ENCODE results near the gene AGPS. TPM values are rescaled to one million over a fixed set of nuclear protein-coding genes. Genes with fewer than 3 reads are reported as not detected.

AGPS gene
- total and polyA plus RNA-seq, 2 of the 13 experiments (the other 11 are each of a cell fraction or from before 2014, with no cell fraction given), result 39.4 to 99.0 TPM

- TF ChIP-seq ZNF646 (CRISPR knock-in tag; IDR thresholded peaks at IDR 0.05) (peak; percentile 38; the same call in 1 of the 2 replicates), SOX13 (IDR thresholded peaks at IDR 0.05) (no peak), SOX13 (CRISPR knock-in tag; conservative IDR thresholded peaks at IDR 0.05 in 1 of 2, IDR thresholded peaks at IDR 0.05 in 1 of 2) (peak in 1 of 2 experiments; percentile 67; a peak in 2 of 4 replicates), THRA (CRISPR knock-in tag; IDR thresholded peaks at IDR 0.05; ENCODE audit: borderline replicate concordance) (peak; percentile 69; the same call in 1 of the 2 replicates), TBX3 (IDR thresholded peaks at IDR 0.05; ENCODE audit: borderline replicate concordance) (peak; percentile 56; the same call in 1 of the 2 replicates), CAMTA2 (CRISPR knock-in tag; IDR thresholded peaks at IDR 0.05; ENCODE audit: borderline replicate concordance) (peak; percentile 73), THAP11 (CRISPR knock-in tag; IDR thresholded peaks at IDR 0.05) (peak; percentile 91), STAG1 (CRISPR knock-in tag; IDR thresholded peaks at IDR 0.05) (no peak; the same call in 1 of the 2 replicates), MIXL1 (CRISPR knock-in tag; IDR thresholded peaks at IDR 0.05) (no peak), MXD1 (CRISPR knock-in tag; IDR thresholded peaks at IDR 0.05) (peak; percentile 99), TBL1XR1 (IDR thresholded peaks at IDR 0.05; ENCODE audit: borderline replicate concordance, low read length, partially characterized antibody) (peak; percentile 46), HOXD1 (CRISPR knock-in tag; IDR thresholded peaks at IDR 0.05) (peak; percentile 72; the same call in 1 of the 2 replicates), ZBTB26 (CRISPR knock-in tag; IDR thresholded peaks at IDR 0.05; ENCODE audit: borderline replicate concordance) (peak; percentile 90), ISX (CRISPR knock-in tag; conservative IDR thresholded peaks at IDR 0.05) (peak; percentile 93), ZNF431 (CRISPR knock-in tag; IDR thresholded peaks at IDR 0.05; ENCODE audit: borderline replicate concordance, low read depth) (peak; percentile 89), SP1 (IDR thresholded peaks at IDR 0.05) (no peak), SP1 (CRISPR knock-in tag; IDR thresholded peaks at IDR 0.05) (peak; percentile 22; the same call in 1 of the 2 replicates), ZNF780A (CRISPR knock-in tag; IDR thresholded peaks at IDR 0.05) (peak; percentile 90), ZNF543 (CRISPR knock-in tag; IDR thresholded peaks at IDR 0.05) (peak; percentile 96), HES4 (CRISPR knock-in tag; IDR thresholded peaks at IDR 0.05; ENCODE audit: borderline replicate concordance) (peak; percentile 96)
Observed at GRCh38 chr2:177392373-177393202, at the start of gene AGPS (continued).
